GM18951 (cell line): Measurements from ENCODE around the gene NDUFV2.

Experiments used
- POLR2A ChIP-seq: IDR thresholded peaks from 4 replicates; pipeline ENCODE4 v1.6.1; 2011; ENCODE audit warnings: mild to moderate bottlenecking; ENCODE audit not compliant: insufficient read length, insufficient read depth; ENCODE audit errors: extremely low read depth
- in situ Hi-C: fragments of 300-500 bp; cut with MboI; formaldehyde crosslinking; loops from one replicate; pipeline ENCODE4 v1.12.0; 2022; ENCODE audit warnings: low sequenced_read_pairs, mixed read lengths, inconsistent platforms; ENCODE audit not compliant: unreplicated experiment

The NDUFV2 gene

DNA sequence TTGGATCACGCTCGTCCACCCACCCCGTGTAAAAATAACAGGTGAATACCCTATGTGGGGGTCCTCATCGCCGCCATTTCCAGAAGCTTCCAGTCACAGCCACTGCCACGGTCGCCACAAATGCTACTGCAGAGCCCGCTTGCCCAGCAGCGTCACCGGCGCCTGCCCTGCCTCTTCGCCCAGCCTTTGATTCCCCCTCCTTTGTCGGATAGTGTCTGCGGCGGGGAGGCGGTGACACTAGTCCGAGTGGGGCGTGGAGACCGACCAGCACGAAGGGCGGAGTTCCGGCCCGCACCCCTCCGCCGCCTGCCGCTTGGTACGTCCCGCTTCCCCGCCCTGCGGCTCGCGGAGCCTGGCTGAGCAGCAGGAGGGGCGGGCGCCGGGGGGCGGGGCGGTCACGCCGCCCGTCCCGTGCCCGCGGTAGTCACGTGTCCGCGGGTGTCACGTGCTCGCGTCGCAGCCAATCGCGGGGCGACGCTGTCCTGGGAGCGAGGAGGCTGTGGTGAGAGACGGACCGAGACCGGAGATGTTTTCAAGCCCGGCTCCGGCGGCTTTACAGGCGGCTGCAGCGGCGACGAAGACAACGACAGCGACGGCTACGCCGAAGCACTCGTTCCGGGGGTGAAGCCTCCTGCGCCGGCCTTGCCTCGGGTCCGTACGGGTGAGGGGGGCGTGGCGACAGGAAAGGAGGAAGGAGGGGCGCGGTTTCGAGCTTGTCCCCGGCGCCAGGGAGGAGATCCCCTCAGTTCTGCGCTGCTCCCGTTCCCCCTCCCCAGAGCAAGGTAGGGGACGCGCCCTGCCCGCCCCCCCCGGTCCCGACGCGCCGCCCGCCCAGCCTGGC is 34.0 kb downstream of the NDUFV2 start, which contains the start of gene ANKRD12:
TSS of gene ANKRD12 (plus strand) at position 467 of the 841 bp plus-strand sequence. CDS start 45,652 bp downstream, outside the sequence.
- TF ChIP-seq POLR2A = peak; percentile 79
- in situ Hi-C loops = no loop called here

DNA sequence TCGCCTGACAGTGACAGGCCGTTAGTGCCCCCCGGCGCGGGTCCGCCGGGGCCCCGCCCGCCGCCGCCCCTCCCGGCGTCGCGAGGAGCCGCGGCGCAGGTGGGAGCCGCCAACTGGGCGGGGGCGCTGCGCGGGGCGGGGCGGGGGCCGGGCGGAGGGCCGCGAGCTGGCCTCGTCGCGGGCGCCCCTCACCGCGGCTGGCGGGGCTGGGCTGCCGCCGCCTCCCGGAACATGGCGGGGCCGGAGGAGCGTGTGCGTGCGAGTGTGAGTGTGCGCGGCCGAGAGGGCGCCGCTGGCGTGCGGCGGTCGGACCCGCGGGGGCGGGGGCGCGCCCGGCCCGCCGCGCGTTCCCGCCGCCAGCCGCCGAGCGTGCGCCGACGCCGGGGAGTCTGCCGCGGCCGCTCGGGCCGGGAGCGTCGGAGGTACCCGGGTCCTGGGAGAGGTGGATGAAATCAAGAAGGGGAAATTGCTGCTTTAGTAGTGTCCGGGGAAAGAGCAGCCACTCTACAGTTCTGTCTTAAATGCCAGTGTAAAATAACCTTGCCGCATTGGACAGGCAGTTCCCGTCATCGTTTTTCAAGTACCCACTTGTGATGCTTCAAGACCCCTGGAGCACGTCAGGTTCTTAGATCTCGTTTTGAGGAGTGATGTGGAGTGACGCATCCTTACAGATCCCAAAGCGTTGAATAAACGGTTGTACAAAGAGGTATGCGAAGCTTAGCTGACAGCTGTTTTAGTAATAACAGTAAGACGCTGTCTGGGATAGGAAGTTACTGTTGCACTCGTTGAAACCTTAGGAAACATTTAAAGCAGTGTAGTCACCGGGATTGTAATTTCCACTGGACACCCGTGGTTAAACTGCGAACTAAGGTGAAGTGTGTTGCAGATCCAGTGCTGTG is 34.9 kb downstream of the NDUFV2 start:
- TF ChIP-seq POLR2A = peak; percentile 45
- in situ Hi-C loops = no loop called here

DNA sequence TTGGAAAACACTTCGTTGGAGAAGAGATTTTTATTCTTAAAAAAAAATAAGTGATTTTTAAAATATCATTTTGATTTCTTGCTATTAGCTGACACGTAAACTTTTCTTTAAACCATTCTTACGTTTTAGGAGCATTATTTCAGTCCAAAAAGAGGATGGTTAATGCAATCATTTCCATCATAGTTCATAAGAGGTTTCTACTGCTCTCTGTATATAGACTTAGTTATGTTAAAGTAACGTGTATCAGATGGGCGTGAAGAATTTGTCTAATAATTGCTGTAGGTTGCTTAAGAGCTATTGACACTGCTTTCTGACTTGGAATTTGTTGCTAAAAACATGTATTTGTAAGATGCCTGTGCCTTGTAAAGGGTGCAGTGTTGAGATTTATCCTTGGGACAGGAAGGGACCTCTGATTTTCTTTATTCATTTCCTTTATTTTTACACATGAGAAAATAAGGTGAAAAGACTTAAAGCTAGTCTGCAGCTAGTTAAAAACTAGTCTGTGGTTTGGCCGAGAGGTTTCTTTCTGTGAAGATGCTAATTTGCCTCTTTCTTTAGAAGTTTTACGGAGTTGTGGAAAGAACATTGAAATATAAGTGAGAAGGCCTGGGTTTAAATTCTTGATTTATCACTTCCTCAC is 37.0 kb downstream of the NDUFV2 start:
- in situ Hi-C loops = no loop called here
- TF ChIP-seq POLR2A = no peak

DNA sequence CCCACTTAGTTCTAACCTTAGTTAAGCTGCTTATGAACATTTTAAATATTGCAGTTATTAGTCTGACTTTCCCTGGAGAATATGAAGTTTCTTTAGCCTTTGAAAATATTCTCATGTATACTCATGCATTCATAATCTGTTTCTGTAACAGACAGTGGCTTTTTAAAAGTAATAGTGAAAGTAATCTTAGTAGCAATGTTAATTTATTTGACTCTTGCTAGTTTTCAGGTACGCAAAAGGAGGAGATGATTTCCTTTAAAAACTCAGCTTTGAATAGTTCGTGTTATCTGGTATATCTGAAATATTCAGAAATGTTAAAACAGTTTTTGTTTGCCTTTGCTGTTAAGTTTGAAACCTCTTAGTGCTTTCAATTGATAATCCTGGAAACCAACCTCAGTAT is 37.9 kb downstream of the NDUFV2 start:
- in situ Hi-C loops = no loop called here
- no peak for TF ChIP-seq POLR2A

DNA sequence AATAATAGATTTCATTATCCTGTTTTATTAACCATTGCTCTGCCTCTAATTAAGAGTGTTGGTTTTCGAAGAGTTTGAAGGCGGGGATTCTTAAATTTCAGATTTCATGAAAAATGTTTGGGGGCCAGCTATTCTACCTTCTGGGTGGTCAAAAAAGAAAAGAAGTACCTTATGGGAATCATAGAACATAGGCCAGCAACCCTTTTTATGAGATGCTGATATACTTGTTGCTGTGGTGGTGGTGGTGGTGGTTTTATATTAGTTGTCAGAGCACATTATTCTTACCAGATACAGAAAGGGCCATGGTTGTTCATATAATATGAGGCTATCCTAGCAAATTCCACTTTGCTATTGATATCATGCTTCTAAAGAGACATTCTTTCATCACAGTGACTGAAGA is 38.5 kb downstream of the NDUFV2 start:
- TF ChIP-seq POLR2A = no peak
- in situ Hi-C loops = no loop called here

DNA sequence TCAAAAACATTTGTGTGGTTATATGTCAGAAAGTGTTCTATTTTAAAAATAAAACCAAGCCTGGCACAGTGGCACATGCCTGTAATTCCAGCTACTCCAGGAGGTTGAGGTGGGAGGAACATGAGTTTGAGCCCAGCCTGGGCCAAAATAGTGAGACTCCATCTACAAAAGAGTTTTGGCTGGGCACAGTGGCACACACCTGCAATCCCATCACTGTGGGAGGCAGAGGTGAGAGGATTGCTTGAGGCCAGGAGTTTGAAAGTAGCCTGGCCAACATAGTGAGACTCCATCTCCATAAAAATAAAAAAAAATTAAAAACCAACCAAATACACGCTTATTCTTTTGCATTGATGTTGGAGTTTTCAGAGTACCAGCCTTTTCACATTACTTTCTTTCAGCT is 43.7 kb downstream of the NDUFV2 start:
- in situ Hi-C loops = no loop called here
- TF ChIP-seq POLR2A = no peak

DNA sequence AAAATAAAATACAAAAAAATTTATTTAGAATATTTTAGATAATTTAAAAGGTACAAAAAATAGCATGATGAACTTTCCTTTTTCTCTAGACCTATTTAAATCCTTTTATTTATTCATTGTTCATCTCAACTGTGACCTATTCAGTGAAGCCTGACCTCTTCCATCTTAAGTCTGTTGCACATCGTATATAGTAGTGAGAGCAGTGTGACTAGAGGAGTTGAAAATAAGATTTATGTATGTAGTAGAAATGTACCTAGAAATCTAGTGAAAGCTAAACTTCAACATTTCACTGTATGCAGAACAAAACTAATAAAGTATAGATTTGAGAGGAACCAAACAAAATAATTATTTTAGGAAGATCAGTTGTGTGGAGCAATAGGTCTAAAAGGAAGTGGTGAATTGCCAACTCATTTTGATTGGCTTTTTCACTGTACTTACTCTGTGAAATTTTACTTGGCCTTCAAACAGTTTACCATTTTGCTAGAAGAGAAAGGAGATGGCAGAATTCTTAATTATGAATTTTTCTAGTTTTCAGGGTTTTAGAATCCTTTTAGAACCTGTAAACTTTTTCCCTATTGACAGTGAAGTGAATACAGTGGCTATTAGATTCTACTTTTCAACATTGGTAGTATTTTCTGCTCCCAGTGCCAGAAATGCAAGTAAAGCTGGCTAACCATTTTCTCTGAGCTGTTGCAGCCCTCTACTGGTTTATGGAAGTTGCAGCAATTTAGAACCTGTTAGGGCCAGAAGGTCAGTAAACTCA is 45.1 kb downstream of the NDUFV2 start:
- in situ Hi-C loops = no loop called here

DNA sequence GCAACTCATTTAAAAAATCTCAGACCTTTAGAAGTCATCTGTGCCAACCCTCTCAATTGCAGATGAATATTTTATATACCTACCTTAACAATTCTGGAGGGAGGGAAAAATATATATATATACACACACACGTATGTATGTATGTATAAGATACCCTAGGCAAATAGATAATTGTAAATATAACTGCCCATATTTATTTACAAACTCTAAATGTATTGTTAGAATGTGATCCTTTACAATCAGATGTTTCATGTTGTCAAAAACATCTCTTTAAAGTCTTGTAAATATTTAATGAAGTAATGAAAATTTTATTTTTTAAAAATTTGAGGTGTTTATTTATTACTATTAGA is 45.7 kb downstream of the NDUFV2 start:
- no peak for TF ChIP-seq POLR2A
- in situ Hi-C loops = no loop called here

More for the DNA sequence above, 45.1 kb downstream of the NDUFV2 start:
- no peak for TF ChIP-seq POLR2A

DNA sequence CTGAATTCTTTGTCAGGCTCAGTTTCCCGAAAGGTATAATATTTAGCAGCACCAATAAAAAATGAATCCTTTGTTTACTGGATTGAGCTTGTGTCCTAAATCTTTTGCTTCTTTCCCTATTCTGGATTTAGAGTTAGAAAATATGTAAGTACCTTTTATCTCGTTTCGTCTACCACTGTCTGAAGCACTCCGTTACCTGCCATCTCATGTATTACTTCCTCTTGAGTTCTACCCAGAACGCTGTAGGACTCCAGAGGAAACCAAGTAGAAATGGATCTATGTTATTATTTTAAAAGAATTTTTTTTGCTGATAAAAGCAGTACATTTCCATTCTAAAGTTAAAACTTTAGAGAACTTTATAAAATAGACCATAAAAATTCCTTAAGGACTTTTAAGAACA is 47.6 kb downstream of the NDUFV2 start:
- no peak for TF ChIP-seq POLR2A
- in situ Hi-C loops = no loop called here

DNA sequence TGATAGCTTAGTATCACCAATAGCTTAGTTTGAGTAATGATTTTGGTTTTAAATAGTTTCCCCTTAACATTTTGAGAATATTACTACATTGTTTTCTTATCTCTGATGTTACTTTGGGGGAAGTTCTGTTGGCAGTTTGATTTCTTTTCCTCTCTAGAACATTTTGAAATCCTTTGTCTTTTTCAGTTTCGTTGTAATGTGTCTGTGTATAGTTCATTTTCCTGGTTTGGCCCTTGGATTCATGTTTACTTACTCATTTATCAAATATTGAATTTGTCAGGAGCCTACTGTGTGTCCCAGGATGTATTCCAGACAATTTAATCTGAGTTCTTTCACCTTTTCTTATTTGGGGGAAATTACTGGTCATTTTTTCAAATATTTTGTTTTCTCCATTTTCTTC is 50.8 kb downstream of the NDUFV2 start:
- no peak for TF ChIP-seq POLR2A
- in situ Hi-C loops = no loop called here

DNA sequence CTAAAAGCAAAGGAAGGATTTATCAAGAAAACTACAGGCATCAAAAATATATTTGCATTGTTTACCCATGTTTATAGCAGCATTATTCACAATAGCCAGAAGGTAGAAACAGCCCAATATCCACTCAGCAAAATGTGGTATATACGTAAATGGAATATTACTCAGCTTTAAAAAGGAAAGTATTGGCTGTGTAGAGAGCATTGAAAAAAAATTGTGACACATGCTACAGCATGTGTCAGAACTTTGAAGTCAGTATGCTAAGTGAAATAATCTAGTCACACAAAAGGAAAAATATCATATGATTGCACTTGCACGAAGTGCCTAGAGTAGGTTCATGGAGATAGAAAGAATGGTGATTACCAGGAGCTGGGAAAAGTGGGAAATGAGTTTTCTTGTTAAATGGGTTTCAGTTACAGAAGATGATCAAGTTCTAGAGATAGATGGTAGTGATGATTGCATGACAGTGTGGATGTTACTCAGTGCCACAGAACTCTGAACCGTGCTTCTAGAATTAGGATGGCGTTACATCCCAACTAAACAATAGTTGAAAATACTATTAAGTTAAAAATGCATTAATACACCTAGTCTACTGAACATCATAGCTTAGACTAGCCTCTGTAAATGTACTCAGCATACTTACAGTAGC is 54.2 kb downstream of the NDUFV2 start:
- in situ Hi-C loops = no loop called here
- TF ChIP-seq POLR2A = no peak

DNA sequence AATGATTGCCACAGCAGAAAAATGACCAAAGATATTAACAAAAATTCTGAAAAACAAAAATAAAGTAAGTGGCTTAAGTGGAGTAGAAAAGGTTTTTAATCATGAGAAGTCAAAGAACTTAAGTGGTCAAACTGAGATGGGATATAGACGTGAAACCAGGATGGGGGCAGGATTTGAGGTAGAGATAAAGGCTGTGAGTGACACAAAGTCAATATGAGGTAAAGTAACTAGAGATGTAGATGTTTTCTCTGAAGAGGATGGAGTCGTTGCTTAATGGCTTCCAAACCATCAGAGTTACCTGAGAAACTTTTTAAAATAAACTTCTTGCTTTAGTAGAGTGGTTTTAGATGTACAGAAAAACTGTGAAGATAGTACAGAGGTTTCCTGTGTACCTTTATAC is 55.3 kb downstream of the NDUFV2 start:
- in situ Hi-C loops = no loop called here
- no peak for TF ChIP-seq POLR2A
